HG02885 (cell line): ENCODE results near the gene USP22.

Experiments
- ATAC-seq: cut with Tn5 transposase; IDR thresholded peaks from one replicate; pipeline ENCODE4 v1.9.1; 2021; ENCODE audit warnings: mild to moderate bottlenecking; ENCODE audit not compliant: unreplicated experiment, poor library complexity

Gene USP22

DNA sequence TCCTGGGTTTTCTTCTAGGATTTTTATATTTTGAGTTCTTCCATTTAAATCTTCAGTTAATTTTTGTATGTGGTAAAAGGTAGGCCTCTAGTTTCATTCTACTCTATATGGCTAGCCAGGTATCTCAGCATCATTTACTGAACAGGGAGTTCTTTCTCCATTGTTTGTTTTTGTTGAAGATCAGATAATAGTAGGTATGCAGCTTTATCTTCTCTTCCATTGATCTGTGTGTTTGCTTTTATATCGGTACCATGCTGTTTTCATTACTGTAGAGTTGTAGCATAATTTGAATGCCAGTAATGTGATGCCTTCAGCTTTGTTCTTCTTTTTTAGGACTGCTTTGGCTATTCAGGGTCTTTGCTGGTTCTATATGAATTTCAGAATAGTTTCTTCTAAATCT, 77.3 kb downstream of the USP22 start:
- ATAC-seq, result no peak

DNA sequence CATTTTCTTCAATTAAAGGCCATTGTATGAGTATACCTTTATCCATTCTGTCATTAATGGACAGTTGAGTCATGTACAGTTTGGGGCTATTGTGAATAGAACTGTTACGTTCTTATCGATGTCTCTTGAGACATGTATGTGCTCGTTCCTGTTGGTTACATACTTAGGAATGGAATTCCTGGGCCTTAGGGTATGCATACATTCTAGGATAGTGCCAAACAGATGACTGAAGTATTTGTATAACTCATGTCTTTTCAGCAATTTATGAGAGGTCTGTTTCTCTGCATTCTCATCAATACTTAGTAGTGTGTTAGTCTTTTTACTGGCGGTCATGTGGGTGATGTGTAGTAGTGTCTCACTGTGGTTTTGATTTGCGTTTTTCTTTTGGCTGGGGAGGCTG, 81.2 kb downstream of the USP22 start:
- no peak for ATAC-seq

DNA sequence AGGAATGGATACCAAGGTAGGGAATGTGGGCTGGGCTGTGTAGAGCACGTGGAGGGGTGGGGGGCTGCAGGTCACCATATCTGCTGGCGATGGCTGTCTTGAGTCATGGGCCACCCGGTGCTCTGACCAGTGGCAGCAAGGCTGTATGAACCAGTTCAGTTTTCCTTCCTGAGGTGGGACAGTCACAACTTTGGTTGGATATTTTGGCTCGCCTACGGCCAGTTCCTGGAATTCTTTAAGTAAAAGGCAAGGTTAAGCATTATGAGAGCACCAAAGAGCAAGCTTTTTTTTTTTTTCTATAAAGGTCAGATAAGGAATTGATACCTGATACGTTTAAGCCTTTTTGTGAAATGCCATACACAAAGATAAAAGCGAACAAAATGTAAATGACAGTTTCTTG, 81.9 kb downstream of the USP22 start:
- no peak for ATAC-seq

DNA sequence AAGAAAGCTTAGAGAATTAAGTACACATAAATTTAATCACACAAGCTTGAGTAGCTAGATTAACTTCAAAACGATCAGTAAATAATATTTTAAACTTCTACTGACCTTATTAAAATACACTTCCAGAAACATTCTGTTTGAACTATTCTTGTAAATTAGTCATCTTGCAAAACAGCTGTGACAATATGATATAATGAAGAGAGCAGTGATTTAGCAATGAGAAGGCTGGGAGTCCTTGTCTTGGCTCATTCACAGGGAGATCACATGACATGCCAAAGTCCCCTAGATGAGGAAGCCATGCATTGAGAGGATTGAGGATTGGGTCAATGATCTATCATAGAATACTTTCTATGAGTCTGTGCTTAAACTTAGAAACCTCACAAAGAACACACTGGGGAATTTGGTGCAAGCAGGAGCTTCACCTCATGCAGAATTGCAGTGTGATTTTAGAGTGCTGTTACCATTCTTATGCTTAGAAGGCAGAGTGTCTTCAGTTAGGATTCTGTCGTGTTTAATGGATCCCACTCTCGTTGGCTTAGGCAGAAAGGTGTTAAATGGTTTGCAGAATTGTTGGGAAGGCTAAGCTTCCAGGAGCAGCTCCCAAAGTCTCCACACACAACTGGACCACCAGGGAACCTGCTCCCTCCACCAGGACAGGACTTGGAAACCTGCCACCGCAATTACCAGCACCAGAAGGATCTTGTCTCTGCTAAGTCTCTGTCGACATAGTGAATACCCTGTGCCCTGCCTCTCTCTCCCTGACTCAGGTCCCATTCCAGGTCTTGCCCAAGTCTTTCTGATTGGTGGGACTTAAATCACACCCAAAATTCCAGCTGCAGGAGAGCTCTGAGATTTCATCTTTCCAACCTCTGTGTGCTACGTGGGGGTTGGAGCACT, 87.1 kb downstream of the USP22 start:
- ATAC-seq, result no peak

DNA sequence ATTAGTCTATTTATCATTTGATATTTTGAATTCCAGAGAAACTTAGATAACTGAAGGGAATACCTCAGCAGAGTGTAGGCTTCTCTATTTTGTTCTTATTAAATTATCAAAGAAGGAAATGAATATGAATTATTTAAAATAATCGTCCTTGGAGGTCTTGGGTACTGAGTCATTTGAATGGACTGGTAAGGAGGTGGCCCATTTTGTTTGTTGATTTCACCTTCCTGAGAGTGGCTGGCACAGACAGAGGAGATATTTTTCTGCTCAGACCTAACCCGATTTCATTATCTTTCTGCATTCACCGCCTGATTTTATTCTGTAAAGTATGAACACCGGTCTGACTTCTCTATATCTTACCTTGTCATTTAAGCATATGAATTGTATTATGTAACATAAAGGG, 88.0 kb downstream of the USP22 start:
- no peak for ATAC-seq

DNA sequence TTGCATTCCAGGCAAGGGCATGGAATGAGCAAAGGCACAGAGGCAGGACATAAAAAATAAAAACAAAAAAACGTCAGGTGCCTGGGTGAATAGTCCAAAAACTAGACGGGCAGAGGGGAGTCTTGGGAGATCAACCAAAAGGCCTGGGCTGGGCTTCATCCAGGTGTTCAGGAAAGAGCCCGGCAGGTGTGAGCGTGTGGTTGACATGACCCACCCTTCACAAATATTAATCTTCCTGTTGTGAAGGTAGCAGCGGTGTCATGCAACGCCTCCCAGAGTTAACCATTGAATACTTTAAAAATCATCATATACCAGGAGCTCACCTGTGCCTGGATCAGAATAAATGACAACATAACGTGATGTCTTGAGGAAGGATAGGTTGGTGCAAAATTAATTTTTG, 90.6 kb downstream of the USP22 start:
- ATAC-seq, result no peak
